GM18867 (cell line): ENCODE results near the gene DOLPP1.

Experiments used
- ATAC-seq: cut with Tn5 transposase; IDR thresholded peaks from one replicate; pipeline ENCODE4 v1.9.1; 2021; ENCODE audit warnings: mild to moderate bottlenecking, moderate library complexity; ENCODE audit not compliant: unreplicated experiment

DOLPP1 gene

DNA sequence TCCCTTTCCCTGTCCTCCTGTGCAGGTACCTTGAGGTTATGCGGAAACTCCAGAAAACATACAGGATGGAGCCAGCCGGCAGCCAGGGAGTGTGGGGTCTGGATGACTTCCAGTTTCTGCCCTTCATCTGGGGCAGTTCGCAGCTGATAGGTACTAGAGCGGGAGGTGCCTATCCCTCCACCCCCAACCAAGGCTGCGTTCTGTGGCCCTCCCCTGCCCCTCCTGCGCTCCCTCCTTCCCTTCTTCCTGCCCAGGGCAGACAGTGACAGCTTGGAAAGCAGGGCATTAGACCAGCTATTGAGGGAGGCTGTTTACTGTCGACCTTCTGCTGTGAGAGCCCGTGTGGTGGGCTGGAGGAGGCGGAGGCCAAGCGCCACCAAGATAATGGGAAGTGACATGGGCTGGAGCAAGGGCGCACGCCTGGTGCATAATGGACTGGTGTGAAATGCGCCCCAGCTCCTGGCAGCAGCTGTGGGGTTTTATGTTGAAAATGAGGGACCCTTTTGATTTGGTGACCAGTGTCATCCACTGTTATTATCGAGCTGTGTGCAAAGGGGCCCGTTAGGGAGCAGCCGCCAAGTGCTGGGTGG lies 55.6 kb downstream of the DOLPP1 start:
- ATAC-seq: no peak

- ATAC-seq: no peak
These were observed 56.6 kb downstream of the DOLPP1 start for GRCh38 chr9:129137292-129138143.

GRCh38 chr9:129138144-129138462 lies 57.2 kb downstream of the DOLPP1 start:
- ATAC-seq: no peak

- ATAC-seq: peak; percentile 2
These were observed 57.7 kb downstream of the DOLPP1 start for GRCh38 chr9:129138476-129139232.

GRCh38 chr9:129139233-129139992 lies 58.5 kb downstream of the DOLPP1 start:
- peak; percentile 39 for ATAC-seq

GRCh38 chr9:129139993-129140396 lies 59.1 kb downstream of the DOLPP1 start:
- ATAC-seq: peak; percentile 57
